NCI-H526 treated with DMSO at 0.1 percent for 48 hours (cell line): ENCODE data around the gene CNOT4.
"Not testable (repeated sequence)": the region's sequence is repeated elsewhere in the genome, so short reads cannot be mapped to it uniquely, and the experiment has no call there.

Experiments used
- DNase-seq: peaks from one replicate; lab custom pipeline; 2025; lab: John Stamatoyannopoulos, UW

CNOT4 gene

DNA sequence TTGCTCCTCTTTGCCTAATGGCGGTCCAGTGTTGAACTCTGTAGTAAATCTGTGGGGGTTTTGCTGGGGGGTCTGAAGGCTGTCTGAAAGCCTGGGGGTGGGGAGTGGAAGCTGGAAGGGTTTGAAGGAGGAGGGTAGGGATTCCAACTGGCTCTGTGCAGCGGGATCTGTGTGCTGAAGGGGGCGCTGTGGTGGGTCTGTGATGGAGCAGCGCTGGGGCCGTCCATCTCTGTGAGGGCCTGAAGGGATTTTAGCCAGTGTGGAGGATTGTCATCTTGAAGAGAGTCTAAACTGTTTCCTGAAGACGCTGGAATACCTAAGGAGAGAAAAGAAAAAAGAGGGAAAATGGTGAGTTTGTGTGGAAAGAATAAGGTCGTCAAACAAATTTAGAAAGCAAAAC, 147.0 kb downstream of the CNOT4 start:
- no peak for DNase-seq

DNA sequence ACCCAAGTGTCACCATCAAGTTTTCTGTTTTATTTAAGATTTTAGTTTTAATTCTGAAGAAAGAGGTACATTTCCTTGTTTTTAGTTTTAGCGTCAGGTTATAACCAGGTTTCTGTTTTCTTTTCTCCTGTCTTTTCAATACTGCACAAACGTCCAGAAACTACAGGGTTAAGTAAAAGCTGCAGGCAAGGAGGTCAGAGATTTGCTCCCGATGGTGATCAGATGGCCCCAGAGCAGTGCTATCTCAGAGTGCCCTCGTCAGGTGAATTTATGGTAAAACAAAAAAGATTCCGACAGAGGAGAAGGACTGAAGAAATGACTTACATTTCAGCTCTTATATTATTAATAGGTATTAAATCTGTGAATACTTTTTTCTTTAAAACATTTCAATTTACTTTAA, 148.1 kb downstream of the CNOT4 start:
- peak; percentile 41 for DNase-seq

DNA sequence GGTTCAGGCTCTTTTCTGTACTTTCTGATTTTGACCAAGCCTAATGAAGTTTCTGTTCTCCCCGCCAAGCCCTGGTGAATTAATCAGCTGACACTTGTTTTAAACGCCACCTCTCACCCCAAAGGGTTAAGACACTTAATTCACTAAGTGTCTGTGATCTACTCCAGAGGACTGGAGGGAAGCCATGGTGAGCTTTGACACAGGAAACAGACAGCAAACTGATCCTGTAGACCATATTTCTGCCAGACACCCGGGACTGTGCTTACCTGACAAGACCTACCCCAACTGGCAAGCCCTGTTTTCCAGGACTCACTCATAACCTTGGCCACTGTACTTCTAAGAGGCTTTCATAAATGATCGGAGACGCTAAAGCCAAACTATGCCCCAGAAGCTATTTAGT, 150.3 kb downstream of the CNOT4 start:
- DNase-seq: no peak

DNA sequence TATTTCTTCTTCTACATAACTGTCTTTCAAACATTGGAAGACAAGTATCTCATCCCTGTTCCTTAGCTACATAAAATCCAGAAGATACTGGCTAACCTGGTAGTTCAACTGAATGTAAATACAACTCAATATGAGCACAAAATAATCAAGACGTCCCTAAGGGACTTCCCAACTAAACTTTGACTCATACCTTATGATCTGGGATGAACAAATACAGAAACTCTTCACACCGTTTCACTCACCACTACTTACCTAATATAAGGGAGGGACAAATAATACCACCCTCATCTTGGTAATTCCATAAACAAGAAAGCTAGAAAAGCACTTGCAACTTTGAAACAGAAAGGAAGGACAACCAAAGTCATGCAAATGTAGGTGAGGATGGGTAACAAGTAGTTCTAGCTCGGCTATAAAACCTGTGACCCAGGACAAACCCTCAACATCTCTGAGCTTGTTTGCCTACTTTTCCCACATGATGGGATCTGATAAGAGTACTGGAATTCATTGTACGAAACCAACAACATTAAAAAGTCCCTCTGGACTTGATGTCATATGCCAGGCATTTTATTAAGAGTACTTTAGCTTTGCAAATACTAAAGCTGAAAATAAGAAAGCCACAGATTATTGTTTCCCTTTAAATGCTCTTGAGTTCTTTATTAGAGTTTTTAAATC, 154.4 kb downstream of the CNOT4 start:
- peak; percentile 88 for DNase-seq

DNA sequence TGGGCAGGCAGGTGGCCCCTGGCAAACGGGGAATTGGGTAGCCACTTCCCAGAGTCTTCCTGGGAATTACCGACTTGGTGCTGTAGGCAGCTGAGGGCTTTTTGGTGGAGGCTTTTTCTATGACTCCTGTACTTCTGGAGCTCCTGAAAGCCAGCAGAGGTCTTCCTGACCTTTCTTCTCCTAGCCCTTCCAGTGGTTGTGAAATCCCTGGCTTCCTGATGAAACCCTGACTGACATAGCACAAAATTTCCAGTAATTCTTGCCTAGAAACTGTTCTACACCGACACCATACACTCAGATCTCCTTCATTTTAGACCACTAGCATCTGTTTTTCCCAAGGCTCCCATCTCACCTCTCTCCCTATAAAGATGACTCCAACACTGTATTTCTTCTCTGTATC, 156.1 kb downstream of the CNOT4 start:
- no peak for DNase-seq

DNA sequence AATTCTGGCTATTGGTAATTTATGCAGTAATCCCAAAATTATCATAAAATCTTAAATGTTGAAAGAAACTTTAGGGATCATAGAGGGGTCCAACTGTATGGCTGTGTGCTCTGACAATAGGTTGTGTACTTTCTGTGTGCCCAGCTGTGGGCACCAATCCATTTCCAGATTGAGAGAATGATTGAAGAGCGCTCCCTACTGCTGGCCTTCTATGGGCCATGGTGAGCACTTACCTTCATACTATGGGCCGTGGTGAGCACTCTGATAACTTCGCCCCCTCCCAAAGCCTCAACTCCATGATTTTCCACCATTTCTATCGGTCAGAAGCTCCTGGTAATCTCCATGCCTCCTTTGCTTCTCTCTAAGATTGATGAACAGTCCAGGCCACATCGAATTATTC, 157.6 kb downstream of the CNOT4 start:
- no peak for DNase-seq

DNA sequence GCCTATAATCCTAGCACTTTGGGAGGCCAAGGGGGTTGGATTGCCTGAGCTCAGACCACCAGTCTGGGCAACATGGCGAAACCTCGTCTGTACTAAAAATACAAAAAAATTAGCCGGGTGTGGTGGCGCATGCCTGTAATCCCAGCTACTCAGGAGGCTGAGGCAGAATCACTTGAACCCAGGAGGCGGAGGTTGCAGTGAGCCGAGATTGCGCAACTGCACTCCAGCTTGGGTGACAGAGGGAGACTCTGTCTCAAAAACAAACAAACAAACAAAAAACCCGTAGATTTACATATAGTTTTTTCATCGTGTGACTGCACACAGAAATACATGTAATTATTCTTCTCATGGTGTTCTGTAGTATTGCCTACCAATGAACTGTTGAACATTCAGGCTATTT, 158.8 kb downstream of the CNOT4 start:
- not testable (repeated sequence) for DNase-seq

DNA sequence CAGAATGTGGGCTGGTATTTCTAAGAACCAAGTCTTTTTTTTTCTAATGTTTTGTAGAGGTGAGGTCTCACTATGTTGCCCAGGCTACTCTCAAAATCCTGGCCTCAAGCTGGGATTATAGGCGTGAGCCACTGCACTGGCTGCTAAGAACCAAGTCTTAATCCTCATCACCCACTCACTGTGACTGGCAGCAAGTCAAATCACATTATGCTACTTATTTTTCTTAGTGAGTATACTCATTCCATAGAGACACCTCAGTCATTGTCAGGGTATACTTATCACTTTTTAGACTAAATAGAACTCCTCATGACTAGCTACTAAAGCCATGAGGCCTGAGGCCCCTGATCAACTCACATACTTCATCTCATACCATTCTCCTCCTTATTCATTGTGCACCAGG, 160.2 kb downstream of the CNOT4 start:
- DNase-seq: no peak

DNA sequence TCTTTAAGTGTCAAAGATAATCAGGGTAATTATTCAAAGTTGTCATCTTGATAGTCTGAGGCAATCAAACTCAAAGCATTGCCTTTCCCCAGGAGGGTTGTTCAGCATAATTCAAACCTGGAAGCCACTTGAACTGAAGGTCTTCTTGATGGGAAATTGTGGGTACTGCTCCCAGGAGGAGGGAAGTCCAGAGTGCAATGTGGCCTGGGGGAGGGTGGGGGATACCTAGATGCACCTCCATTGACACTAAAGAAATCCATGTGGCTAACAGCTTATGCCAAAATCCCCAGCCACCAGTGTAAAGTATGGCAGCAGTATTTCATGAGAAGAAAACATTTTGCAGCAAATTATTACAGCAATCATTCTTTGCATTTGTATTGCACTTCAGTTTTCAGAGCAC, 161.4 kb downstream of the CNOT4 start:
- DNase-seq: no peak

DNA sequence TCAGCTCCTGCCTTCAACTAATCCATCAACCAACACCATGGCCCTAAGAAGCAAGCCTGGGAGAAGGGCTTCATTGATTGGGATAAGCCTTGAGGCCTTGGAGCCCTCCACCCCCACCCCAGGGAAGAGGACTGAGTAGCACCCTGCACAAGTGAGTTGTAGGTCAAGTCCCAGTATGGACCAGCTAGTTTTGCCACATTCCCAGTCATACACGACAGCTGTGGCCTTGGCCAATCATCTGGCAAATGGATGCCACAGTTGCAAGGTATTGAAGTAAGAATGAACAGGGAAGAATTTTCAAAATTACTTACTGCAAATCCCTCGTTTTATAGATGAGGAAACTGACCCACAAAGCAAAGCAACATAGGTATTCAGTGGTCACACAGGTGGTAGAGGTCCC, 166.5 kb downstream of the CNOT4 start:
- no peak for DNase-seq

DNA sequence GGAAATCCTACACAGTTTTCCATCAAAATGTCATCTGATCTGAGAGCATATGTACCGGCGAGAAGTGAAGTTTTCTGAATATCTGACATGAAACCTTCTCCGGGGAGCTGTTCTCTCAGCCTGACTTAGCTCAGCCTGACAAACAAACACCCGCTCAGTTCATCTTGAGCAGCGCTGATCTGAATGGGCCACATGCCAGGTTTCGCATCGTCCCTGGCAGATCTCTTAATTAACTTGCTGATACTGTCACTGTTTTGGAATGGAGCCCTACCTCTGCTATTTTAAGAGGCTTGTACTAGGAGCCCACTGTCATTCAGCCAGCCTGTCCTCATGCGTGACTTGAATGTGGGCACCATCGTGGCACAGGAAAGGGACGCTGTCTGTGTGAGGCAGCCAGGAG, 167.0 kb downstream of the CNOT4 start:
- no peak for DNase-seq

DNA sequence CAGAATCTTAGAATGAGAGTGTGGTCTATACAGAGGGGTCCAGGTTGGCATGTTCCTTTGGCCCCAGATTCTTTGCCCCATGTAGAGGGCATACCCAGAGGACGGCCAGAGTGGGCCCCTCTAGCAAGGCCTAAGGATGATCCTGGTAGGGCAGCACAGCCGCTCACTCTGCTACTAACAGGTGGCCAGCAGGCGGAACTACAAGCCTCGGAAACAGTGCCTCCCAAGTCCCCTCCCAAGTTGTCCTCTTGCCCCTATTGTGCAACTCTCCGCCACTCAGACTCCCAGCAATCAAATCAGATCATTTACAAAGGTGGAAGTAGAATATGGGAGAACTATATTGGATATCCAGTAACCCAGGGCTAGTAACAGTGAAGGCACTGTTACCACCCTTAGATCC, 168.9 kb downstream of the CNOT4 start:
- DNase-seq: no peak

DNA sequence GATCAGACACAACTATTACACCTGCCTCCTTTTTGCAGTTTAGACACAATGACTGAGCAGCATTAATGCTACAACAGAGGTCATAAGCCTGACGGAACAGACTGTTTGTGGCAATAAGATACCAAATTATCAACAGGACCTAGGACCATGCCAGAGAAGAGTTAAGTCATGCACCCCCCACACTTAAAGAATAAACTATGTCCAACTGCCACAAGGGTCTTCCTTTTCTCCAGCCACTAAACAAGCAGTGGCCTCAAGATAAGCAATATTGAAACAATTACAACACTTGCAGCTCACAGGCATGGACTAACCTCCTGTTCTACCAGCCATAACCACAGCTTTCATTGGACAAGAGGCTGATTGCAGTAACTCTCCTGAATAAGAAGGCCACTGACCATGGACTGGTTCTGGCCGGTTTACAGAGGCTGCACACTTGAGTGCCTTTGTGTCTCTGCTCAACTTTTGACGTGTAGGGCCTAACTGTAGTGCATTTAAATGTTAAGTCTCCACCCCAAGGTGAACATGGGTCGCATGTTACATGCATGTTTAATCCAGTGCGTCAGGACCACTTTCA, 171.8 kb downstream of the CNOT4 start:
- DNase-seq: no peak

DNA sequence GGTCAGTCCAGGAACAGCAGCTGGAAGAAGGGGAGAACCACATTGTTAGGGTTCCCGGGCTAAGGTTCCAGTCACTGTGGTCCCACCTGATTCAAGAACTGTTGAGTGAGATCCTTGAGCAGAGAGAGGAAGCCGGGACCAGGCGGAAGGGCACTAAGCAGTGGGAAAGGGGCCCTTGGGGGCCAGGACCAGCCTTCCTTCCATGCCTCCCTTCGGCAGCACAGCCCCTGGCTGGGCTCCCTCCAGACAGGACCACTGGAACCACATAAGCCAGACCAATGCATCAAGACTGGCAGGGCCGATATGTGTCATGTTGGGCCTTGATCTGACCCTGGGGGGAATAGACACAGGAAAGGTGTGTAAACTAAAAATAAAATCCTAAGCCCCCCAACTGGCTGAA, 172.4 kb downstream of the CNOT4 start:
- DNase-seq: no peak

DNA sequence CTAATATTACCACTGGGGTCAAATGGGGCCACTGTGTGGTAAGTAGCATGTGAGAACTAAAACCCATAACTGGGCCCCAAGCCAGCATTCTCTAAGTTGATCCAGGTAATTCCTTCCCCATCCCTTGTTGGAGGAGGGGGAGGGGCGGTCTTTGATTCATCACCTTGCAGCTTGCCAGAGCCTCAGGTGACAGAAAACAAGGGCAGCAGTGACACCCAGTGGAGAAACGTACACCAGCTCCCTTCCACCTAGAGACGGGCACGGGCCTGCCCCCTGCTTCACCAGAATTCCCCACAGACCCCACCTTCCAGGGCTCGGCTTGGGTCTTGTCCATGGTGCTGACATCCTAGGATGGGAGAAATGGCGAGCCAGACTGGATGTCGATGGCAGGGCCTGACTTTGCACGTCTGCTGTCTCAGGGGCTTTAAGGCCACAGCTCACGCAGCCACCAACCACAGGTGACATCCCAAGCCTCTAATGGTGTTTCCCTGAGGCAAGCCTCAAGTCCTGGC, 174.2 kb downstream of the CNOT4 start:
- peak; percentile 84 for DNase-seq

DNA sequence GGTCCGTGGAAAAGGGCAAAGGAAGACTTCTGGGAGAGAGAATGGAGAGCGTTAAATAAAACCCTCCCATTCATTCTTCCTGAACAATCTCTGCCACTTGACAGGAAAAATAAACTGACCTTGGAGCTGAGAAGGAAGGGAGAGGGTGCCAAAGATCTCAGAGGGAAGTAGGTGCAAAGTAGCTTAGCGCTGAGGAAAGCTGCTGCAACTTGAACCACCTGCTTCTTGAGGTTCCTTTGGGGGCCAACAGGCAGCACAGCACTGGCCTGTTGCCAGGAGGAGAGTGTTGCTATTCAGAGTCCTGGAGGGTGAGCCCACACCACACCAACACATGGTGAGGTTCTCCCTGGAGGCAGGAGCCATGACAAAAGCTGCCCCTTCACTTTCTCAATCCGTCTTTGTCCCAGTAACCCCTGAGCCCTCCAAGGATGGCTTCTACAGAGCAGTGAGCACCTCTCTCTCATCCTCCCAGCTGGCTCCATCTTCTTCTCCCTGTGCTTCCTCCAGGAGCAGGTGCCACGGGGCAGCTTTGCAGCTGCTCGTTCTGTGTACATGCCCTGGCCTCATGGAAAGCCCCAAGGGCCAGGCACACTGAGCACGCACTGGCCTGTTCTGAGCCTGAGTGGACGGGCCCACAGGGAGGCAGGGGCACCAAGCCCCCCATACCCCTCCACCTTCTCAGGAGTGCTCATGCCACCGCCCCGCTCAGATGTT, 174.9 kb downstream of the CNOT4 start:
- no peak for DNase-seq

DNA sequence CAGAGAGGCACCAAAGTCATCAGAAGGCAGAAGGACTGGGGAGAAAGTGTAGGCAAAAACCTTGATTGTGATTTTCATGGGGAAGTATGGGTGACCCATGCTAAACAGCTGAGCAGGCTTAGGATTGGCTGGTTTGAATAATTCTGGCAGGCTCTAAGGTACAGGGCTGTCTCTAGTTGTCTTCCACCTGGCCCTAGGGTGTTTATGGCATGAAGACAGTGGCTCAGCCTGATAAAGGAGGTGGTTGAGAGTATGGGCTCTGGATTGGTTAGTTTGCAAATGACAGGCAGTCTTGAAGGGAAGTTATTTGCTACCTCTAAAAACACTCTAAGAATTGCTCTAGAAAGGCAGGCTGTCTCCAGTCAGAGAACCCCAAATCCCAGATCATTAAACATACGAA, 176.0 kb downstream of the CNOT4 start:
- DNase-seq: no peak

DNA sequence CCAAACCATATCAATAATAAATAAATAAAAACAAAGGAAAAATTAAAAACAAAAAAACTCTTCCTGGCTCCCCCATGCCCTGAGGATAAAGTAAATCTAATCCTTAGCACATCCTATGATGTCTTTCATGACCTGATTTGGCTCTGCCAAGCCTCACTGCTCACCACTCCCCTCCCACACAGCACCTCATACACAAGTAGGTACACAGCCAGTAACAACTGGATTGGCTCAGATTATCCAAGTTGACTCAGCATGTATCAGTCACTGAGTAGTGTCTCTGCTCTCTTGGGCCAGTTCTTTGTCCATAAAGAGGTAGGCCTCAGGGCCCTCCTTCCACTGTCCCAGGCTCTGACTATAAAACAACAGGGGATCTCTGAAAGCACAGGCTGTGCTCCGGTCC, 176.7 kb downstream of the CNOT4 start:
- no peak for DNase-seq

DNA sequence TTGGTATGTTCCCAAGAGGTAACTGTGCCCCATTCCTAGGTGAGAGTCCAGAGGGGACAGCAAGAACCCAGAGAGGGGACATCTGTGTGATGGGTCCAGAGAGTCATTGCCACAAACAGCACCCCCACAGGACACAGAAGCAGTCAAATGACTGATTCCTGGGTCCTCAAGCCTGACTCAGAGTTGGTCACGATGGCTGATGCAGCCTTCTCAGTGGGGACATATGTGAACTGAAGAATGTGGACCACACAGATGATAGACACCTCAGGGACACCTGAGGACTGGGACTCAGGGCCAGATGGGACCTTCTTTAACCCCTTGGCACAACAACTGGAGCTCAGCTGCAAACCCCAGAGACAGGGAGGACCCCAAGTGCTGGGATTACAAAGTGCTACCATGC, 179.8 kb downstream of the CNOT4 start:
- no peak for DNase-seq

DNA sequence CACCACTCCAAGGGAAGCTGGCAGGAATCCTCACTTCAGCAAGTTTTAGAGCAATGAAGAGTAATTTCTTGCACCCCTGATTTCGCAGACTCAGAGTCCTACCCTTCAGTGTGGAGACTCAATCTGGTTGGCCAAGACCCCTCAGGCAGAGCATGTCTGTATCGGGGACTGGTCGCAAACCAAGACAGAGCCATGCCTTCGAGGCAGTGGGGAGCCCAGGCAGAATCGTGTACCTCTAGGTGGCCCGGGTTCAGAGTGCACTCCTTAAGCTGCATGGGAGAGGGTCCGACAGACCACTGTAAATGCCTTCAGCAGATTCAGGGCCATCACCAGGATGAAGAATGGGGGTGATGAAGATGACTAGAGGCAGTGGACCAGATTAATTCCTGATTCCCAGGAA, 181.4 kb downstream of the CNOT4 start:
- DNase-seq: no peak

DNA sequence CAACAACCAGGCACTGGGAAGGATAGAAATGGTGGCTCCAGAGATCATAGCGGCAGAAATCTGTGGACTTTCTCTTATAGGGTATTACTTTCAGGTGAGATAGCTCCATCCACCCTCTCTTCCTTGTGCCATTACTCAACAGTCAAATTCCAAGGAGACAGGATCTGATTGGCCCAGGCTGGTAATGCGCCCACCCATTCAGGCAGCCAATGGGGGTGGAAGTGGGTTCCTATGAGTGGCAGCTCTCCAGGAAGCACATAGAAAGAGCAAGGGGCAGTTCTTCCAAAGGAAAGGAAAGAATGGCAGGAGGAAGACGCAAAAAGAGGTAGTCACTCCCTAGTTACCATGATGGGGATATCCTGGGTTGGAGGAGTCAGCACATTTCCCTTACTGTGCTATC, 181.8 kb downstream of the CNOT4 start:
- no peak for DNase-seq

DNA sequence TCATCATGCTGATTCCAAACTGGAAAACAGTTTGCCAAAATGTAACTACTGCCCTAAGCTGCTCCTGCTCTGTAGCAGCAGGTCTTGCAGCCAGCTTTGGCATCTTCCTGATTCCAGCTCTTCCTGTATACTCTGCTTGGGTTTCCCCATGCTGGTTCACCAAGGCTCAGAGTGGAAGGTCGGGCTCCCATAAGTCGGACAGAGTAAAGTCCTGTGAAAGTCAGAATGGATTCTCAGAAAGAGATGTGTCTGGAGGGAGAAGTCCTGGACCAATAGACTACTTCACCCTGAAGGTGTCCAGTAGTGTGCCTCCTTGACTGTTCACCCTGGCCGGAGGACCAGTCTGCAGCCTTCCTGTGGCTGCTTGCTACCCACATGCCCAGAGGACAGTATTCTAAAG, 182.4 kb downstream of the CNOT4 start:
- DNase-seq: no peak

DNA sequence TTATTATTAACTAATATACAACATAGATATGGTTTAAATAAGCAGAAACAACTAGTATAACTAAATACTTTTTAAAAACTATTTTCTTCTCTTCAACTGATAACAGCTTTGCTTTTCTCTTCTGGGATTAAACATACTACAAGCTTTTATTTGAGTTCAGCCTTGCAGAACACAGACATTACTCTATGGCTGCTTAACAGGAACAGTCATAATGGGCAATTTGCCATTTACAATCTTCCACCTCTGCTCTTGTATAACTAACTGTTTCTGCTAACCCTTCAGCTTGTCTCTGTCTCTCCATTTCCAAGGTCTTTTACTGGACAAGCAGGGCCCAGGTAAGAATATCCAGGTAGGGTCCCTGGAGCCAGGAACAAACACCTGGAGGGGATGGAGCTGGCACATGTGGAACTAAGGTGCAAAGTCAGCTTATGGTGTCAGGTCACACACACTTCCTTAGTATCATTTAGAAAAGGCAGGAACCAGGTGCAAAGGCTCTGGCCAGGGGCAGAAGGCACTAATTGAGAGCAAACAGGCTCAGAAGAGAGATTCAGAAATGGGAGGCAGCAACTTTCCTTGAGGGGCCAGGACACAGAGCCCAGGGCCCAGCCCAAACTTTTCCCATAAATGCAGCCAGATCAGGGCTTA, 183.1 kb downstream of the CNOT4 start:
- DNase-seq: no peak
